Activated CD8-positive, alpha-beta T cell treated with anti-CD3 and anti-CD28 coated beads for 36 hours (primary cell): ENCODE data around the gene AHRR. TPM values are rescaled to one million over a fixed set of nuclear protein-coding genes. Genes with fewer than 3 reads are reported as not detected.

Source experiments
- ATAC-seq: fragments of 200-7000 bp; cut with Tn5 transposase; one replicate; pipeline ENCODE4 v1.10.0; 2021; ENCODE audit warnings: mild to moderate bottlenecking, moderate library complexity
- CTCF ChIA-PET: fragments of 350-600 bp; sonication (Branson Sonifier 250); formaldehyde crosslinking; loops from one replicate; lab custom pipeline; 2021; ENCODE audit warnings: antibody characterized with exemption; lab: Charles Lee
- POLR2A ChIA-PET: fragments of 350-600 bp; sonication (Branson Sonifier 250); formaldehyde crosslinking; loops from one replicate; lab custom pipeline; 2021; ENCODE audit warnings: antibody characterized with exemption; lab: Charles Lee
- DNase-seq: peaks from one replicate; pipeline ENCODE4 v3.0.0-alpha.2; 2020
- H3K27ac Mint-ChIP-seq: one replicate; pipeline ENCODE4 v1.8.0; 2021; ENCODE audit warnings: mild to moderate bottlenecking, mixed read lengths
- H3K27me3 Mint-ChIP-seq: one replicate; pipeline ENCODE4 v1.8.0; 2021; ENCODE audit warnings: mixed read lengths
- H3K36me3 Mint-ChIP-seq: one replicate; pipeline ENCODE4 v1.8.0; 2021; ENCODE audit warnings: low read depth, mixed read lengths
- H3K4me1 Mint-ChIP-seq: one replicate; pipeline ENCODE4 v1.8.0; 2021; ENCODE audit warnings: low read depth, mixed read lengths
- H3K4me3 Mint-ChIP-seq: one replicate; pipeline ENCODE4 v1.8.0; 2021; ENCODE audit warnings: mild to moderate bottlenecking, moderate library complexity, mixed read lengths
- H3K9me3 Mint-ChIP-seq: one replicate; pipeline ENCODE4 v1.8.0; 2021; ENCODE audit warnings: mixed read lengths
- CTCF ChIP-seq: fragments of 200-600 bp; IDR thresholded peaks from one replicate; pipeline ENCODE4 v1.8.0; 2022; ENCODE audit warnings: antibody characterized with exemption, mild to moderate bottlenecking
- intact Hi-C: fragments of 100-400 bp; cut with micrococcal nuclease; formaldehyde crosslinking; loops from one replicate; pipeline ENCODE4 v1.10.0; 2022
- total RNA-seq, 2 experiments: library from RNA; stranded (reverse); gene quantifications; one replicate each; pipeline ENCODE4 v1.2.3, GENCODE V29; 2021

AHRR gene
- total RNA-seq, 2 experiments from 2014 or later, result 26.3 to 27.9 TPM

- no peak overlapping the region for H3K27ac Mint-ChIP-seq
- ChIA-PET POLR2A (interaction anchor here (0.7 to 1.1 kb wide), 2 partner anchors 59 to 88 kb away, joined by 3 read pairs; no protein-coding TSS in a partner anchor), CTCF (interaction anchor here (0.9 to 5.6 kb wide), 12 partner anchors 11 to 210 kb away, joined by 3 to 55 read pairs (median 4); no protein-coding TSS in a partner anchor)
- peaks cover 13% of the 10 kb centered on the region for H3K4me1 Mint-ChIP-seq
- intact Hi-C loops, result loop anchor here (5.0 kb wide), 1 partner anchor 113 kb away; no protein-coding TSS in a partner anchor
- H3K27me3 Mint-ChIP-seq, result peaks cover 8% of the 10 kb centered on the region
- H3K4me3 Mint-ChIP-seq, result no peak overlapping the region
- TF ChIP-seq CTCF, result no peak
- peaks cover 29% of the 10 kb centered on the region for H3K36me3 Mint-ChIP-seq
- DNase-seq (no peak), ATAC-seq (no peak)
- H3K9me3 Mint-ChIP-seq, result no peaks in the 10 kb centered on the region
Observed at GRCh38 chr5:430214-430925, 108.9 kb downstream of the AHRR start.

GRCh38 chr5:431001-431710 lies 109.6 kb downstream of the AHRR start:
- intact Hi-C loops, result loop anchor here (5.0 kb wide), 1 partner anchor 114 kb away; no protein-coding TSS in a partner anchor
- Mint-ChIP-seq H3K27ac (no peak overlapping the region), H3K9me3 (no peaks in the 10 kb centered on the region), H3K27me3 (peaks cover 6% of the 10 kb centered on the region), H3K4me3 (no peak overlapping the region), H3K4me1 (peaks cover 10% of the 10 kb centered on the region), H3K36me3 (peaks cover 27% of the 10 kb centered on the region)
- ATAC-seq, result peak; percentile 93
- TF ChIP-seq CTCF, result peak; percentile 87
- peak; percentile 58 for DNase-seq
- ChIA-PET POLR2A (interaction anchor here (1.1 kb wide), 1 partner anchor 59 kb away, joined by 3 read pairs; no protein-coding TSS in a partner anchor), CTCF (interaction anchor here (0.6 to 5.6 kb wide), 17 partner anchors 10 to 211 kb away, joined by 3 to 55 read pairs (median 3); no protein-coding TSS in a partner anchor)

- intact Hi-C loops, result loop anchor here (5.0 kb wide), 1 partner anchor 114 kb away; no protein-coding TSS in a partner anchor
- H3K36me3 Mint-ChIP-seq, result peaks cover 22% of the 10 kb centered on the region
Observed at GRCh38 chr5:431711-432050, 110.2 kb downstream of the AHRR start.

GRCh38 chr5:432201-432927 lies 110.8 kb downstream of the AHRR start:
- no peak overlapping the region for H3K27ac Mint-ChIP-seq
- DNase-seq, result no peak
- no peaks in the 10 kb centered on the region for H3K9me3 Mint-ChIP-seq
- H3K27me3 Mint-ChIP-seq, result peaks cover 2% of the 10 kb centered on the region
- no peak for ATAC-seq
- H3K4me3 Mint-ChIP-seq, result no peak overlapping the region
- intact Hi-C loops, result loop anchor here (5.0 kb wide), 1 partner anchor 115 kb away; no protein-coding TSS in a partner anchor
- ChIA-PET CTCF (interaction anchor here (1.1 to 5.6 kb wide), 5 partner anchors 62 to 121 kb away, joined by 3 to 55 read pairs (median 4); no protein-coding TSS in a partner anchor), POLR2A (interaction anchor here (1.0 kb wide), 1 partner anchor 31 kb away, joined by 4 read pairs; no protein-coding TSS in a partner anchor)
- no peak for TF ChIP-seq CTCF
- H3K36me3 Mint-ChIP-seq, result peaks cover 22% of the 10 kb centered on the region
- H3K4me1 Mint-ChIP-seq, result peaks cover 10% of the 10 kb centered on the region

More at GRCh38 chr5:431711-432050, 110.2 kb downstream of the AHRR start:
- Mint-ChIP-seq H3K27ac (no peak overlapping the region), H3K4me1 (peaks cover 10% of the 10 kb centered on the region), H3K27me3 (peaks cover 4% of the 10 kb centered on the region), H3K9me3 (no peaks in the 10 kb centered on the region), H3K4me3 (no peak overlapping the region)
- CTCF ChIA-PET, result interaction anchor here (0.6 to 5.6 kb wide), 16 partner anchors 10 to 212 kb away, joined by 3 to 55 read pairs (median 4); no protein-coding TSS in a partner anchor
- ATAC-seq (no peak), DNase-seq (no peak)
- POLR2A ChIA-PET, result interaction anchor here (1.0 to 1.1 kb wide), 2 partner anchors 31 to 60 kb away, joined by 3 to 4 read pairs; no protein-coding TSS in a partner anchor
- no peak for TF ChIP-seq CTCF
